IPS-NIHi11 (cell line): Measurements from ENCODE around the gene YPEL1.
"Not testable (repeated sequence)": the region's sequence is repeated elsewhere in the genome, so short reads cannot be mapped to it uniquely, and the experiment has no call there.

ENCODE experiments used
- DNase-seq: peaks from one replicate; pipeline ENCODE4 v3.0.0; 2012; ENCODE audit warnings: mixed read lengths, low spot score

The YPEL1 gene

DNA sequence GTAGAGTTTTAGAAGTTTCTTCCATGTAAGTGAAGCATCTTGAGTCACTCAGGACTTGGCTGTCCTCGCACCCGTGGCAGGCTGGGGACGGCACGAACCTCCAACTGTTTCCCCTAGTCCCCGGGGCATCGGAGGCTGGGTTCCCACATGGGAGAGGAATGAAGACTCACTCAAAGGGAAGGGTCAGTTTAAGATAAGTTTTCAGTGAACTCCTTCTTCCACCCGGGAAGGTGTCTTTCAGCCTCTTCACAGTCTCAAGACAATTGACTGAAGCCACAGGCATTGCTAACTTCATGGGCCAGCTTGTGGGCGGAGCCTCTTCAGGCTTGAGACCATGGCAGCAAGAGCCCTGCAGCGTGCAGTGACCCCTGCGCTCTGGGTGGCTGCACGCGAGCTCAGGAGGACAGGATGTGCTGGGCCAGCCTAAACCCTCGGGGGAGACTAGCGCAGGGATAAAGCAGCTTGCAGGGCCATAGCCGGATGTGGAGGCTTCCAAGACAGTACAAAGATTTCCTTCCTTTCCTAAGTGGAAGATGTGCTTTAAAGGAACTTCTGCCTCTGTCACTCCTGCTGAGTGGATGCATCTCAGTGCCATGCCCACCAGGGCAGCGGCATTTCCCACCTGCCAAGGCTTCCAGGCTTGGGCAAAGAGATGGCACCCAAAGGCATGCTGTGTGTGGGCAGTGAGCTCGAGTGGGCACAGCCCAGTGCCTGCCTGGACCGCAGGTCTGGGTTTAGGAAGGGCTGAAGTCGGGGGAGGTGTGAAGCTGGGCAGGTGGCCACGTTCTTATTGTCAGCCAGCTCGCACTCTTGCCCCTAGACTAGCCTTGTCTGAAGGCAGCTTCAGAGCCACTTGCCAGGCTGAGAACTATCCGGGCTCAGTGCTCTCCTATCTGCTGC, 36.9 kb downstream of the YPEL1 start:
- no peak for DNase-seq

DNA sequence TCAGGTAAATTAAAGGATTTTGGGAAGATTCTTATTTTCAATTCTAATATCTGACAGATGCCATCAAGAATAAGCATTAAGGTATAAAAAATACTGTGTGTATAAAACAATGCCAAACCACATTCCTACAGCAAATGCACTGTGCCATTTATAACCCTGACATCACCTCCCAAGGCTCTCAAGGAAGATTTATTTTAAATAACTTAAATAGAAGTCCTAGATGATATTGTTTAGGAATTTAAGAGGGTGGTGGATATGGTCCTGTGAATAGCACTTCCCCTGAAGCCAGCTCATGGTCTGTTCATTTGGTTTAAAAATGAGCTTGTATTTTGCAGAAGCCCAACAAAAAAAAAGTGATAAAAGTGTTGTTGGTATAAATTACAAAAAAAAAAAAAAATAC, 37.7 kb downstream of the YPEL1 start:
- no peak for DNase-seq

DNA sequence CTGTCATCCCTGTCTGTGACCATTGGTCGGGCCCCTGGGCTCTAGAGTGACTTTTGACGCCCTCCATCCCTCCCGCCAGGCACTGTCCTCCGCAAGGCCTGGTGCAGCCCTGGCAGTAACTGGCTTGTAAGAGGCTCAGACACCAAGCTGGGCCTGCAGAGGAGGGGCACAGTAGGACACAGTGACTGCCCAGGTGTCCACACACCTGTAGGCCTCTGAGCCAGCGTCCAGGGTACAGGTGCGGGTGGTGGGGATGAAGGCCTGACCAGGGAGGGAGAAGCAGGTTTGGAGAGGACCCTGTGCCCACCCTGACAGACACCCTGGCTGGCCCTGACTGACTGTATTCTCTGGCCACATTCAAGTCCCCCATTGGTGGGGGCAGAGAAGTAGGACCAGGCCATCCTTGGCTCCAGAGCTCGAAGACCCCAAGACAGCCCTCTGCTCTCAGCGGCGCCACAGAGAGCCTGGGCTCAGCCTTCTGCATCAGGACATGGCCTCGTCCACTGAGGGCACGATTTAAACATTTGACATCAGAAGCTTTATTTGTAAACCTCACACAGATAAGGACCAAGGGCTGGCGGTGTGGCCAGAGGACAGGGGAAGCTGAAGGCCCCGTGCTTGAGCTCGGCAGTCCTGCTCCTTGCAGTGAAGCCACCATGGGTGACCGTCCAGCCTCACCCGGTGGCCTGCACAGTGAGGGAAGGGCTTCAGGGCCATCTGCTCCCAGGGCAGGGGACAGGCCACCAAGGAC, 38.4 kb downstream of the YPEL1 start:
- no peak for DNase-seq

DNA sequence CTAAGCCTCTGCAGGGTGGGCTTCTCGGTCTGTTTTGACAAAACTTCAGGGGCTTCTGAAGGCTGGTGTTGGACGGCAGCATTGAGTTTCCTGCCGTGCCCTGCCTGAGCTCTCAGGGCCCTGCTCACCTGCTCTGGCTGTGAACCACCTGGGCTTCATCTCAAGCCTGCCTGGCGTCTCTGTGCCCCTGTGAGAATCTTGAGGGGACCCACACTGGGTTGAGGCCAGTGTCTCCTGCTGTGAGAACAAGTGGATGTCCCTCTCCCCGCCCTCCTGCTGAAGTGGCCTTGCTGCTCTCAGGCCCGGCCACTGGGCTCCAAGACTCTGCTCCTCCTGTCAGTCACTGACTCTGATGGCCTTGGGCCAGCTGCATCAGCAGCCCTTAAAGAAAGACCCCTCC, 39.5 kb downstream of the YPEL1 start:
- no peak for DNase-seq

DNA sequence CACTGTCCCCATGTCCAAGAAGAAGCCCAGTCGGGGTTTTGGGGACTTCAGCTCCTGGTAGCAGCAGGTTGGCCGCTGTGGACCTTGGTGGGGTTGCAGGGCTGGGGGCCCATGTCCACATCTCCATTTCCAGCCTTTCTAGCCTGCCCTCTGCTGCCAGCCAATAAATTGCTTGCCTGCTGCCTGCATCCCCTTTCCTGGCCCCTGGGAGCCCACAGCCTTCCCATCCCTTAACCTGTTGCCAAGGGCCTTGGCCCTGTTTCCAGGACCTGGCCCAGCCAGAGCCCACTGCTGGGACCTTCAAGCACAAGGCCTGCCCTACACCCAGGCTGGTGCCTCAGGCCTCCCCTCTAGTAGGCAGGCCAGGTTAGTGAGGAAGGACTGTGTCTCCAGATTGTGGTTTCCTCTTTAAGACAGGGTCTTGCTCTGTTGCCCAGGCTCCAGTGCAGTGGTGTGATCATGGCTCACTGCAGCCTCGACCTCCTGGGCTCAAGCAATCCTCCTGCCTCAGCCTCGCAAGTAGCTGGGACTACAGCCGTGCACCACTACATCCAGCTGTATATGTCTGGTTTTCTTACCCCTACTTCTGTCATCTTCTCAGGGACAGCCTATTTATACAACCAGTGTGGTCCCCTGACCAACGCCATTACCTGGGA, 40.0 kb downstream of the YPEL1 start:
- DNase-seq, result no peak

DNA sequence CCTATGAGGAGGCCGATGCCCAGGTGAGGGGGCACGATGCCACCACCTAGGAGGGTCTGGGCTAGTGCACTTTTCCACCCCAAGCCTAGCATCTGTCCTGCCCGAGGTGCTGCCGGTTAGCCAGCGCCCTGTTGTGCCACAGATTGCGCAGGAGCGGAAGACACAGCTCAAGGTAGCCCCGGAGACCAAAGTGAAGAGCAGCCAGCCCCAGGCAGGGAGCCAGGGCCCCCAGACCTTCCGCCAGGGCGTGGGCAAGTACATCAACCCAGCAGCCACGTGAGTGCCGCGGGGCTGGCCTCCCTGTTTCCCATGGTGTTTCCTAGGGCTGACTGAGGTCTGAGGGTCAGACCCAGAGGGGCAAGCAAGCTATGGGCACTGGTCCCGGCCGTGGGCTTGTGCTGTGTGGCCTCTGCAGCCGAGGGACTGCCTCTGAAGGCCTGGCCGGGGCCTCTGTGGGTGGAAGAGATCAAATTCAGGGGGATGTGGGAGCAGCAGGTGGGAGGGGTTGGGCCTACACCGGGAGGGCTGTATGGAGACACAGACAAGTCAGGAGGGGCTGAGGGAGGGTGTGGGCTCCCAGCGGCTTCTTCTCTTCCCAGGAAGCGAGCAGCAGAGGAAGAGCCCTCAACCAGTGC, 40.7 kb downstream of the YPEL1 start:
- no peak for DNase-seq

DNA sequence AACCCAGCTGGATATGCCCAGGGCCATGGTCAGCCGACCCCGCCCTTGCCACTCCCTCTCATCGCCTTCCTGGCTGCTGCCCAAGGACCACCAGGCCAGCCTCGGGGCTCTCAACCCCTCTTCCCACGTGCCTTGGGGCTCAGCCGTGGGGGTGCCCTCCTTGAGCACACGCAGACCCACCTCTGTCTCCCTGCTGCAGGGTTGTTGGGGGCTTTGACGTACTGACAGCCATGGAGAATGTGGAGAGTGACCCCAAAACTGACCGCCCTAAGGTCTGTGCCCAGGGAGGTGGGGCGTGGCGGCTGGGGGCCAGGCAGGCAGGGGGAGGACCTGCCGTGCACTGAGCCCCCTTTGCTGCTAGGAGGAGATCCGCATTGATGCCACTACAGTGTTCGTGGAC, 41.2 kb downstream of the YPEL1 start:
- no peak for DNase-seq

DNA sequence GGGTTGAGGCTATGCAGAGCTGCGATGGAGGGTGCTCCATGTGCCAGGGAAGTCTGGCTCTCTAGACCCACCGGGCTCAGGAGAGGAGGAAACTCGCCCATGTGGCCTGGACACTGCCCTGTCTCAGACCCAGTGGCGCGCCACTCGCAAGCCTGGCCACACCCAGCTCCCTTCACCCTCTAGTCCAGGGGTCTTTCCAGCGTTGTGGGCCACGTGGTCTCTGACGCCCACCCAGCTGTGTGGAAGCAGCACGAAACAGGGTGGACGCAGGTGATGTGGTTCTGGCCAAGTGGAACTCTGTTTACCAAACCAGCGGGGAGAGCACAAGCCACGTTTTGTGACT, 41.6 kb downstream of the YPEL1 start:
- DNase-seq, result no peak

DNA sequence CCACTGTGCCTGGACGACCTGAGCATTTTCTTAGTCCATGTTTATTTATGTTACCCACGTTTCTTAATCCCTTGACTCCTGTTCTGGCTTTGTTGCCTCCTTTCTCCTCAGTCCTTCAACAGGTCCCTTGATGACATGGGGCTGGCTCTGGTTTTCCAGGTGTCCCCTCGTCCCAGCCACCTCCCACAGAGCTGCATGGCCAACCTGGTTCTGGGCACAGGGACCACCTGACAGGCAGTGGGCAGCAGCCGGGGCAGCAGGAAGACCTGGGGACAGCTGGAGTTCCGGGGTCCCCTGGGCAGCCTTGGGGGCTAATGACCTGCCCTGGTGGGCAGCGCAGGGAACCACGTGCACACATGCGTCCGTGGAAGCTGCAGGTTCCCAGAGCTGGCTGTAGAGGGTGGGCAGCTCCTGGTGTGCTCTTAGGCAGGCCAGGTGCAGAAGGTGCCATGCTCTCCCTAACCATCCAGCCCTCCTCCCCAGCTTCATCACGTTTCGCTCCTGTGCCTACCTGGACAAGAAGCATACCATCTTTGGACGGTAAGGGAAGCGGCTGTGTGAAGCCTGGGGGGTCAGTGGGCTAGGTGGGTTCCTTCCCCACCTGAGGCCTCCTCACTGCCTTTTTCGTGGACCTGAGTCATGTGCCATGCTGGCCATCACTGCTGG, 42.1 kb downstream of the YPEL1 start:
- no peak for DNase-seq

DNA sequence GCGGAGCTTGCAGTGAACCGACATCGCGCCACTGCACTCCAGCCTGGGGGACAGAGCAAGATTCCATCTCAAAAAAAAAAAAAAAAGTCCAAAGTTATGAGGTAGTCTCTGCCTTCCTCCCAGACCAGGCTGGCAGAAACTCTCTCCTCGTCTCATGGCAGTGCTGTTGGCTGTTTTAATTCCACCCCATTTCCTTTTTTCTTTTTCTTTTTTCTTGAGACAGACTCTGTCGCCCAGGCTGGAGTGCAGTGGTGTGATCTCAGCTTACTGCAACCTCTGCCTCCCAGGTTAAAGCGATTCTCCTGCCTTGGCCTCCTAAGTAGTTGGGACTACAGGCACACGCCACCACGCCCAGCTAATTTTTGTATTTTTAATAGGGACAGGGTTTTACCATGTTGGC, 42.7 kb downstream of the YPEL1 start:
- DNase-seq, result not testable (repeated sequence)

DNA sequence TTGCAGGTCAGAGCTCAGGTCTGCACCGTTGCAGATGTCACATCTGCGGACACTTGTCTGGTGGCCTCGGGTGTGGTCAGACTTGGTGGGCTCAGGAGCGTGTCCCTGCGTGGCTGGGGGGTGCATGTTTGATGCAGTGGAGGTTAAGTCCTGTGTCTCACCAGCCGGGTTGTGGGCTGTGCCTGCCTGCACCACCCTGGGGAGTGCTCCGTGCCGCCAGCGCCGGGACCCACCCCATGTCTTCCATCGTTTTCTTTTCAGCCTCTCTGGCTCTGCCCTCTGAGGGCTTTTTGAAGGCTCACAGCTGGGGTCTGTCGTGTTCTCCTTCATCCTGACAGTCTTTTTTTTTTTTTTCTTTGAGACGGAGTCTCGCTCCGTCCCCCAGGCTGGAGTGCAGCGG, 43.8 kb downstream of the YPEL1 start:
- no peak for DNase-seq

DNA sequence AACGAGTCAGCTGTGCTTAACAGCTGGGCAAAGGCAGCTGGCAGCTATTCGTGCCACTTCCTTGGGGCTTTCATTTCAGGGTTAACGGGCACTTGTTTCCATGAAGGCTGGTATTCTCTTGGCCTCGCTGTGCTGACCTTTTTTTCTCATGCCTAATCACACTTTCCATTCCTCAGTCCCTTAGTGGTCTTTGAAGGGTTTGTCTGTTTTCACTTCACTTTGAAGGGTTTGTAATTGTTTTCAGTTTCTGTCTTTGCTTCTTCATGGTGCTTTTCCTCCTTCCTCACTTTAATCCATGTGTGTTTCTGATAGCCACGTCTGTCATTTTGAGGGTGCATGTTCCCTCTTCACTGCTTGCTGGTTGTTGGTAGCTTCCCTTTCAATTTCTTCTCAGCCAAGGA, 45.2 kb downstream of the YPEL1 start:
- no peak for DNase-seq

DNA sequence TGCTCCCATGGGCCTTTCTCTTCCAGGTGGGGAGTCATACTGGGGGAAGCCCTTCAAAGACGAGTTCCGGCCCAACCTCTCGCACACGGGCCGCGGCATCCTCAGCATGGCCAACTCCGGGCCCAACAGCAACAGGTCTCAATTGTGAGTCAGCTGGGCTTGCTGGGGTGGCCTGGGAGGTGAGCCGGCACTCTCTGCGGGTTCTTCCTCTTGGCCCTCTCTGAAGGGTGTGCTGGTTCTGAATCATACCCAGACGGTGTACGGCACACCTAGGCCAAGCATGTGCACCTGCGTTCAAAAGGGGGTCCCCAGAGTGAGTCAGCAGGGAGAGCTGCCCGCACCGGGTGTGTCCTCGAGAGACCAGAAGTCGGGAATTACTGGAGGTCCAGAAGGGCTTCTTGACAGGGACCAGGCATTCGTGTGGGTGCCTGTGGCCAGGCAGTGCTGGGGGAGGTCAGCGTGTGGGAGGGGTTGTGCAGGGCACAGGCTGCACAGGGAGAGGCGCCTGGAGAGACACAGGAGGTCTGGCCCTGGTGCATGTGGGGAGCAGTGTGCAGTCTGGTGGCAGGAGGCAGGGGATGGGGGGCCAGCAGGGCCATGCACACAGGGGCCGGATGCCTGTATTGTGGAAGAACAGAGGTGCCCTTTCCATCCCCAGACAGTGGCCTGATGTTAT, 46.8 kb downstream of the YPEL1 start:
- no peak for DNase-seq

DNA sequence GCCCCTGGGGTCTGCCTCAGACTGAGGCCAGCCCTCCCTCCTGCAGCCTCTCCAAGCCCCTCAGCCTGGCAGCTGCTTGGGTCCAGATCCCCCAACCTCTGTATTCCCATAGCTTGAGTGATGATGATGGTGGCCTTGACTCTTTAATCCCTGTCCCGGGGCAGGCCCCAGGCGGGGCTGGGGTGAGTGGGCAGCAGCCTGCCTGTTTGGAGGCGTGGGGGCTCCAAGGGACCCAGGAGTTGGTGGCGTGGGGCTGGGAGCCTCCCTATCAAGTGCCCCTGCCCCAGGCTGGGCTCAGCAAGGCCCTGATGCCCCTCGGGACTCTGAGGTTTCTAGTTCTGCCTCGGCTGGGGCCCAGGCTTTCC, 47.3 kb downstream of the YPEL1 start:
- no peak for DNase-seq

DNA sequence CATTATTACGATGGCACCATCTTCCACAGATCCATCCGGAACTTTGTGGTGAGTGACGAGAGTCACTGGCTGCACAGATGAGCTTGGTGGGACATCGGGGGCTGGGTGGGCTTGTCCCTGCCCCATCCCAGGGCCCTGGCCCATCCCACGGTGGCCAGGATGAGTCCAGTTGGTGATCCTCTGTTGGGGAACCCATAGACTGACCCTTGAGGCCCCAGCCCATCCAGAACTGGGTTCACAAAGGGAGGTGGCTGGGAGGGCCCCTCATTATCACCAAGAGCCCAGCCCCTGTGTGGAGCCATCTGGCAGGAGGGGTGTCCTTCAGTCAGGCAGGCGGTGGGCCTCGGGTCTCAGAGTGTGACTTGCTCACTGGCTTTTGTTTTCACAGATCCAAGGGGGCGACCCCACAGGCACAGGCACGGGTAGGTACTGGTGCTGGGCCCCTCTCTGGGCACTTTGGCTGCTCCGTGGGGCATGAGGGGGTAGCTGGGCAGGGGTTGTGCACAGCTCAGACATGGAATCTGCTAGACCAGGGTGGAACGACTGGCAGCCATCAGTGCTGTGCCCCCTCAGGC, 47.8 kb downstream of the YPEL1 start:
- no peak for DNase-seq

DNA sequence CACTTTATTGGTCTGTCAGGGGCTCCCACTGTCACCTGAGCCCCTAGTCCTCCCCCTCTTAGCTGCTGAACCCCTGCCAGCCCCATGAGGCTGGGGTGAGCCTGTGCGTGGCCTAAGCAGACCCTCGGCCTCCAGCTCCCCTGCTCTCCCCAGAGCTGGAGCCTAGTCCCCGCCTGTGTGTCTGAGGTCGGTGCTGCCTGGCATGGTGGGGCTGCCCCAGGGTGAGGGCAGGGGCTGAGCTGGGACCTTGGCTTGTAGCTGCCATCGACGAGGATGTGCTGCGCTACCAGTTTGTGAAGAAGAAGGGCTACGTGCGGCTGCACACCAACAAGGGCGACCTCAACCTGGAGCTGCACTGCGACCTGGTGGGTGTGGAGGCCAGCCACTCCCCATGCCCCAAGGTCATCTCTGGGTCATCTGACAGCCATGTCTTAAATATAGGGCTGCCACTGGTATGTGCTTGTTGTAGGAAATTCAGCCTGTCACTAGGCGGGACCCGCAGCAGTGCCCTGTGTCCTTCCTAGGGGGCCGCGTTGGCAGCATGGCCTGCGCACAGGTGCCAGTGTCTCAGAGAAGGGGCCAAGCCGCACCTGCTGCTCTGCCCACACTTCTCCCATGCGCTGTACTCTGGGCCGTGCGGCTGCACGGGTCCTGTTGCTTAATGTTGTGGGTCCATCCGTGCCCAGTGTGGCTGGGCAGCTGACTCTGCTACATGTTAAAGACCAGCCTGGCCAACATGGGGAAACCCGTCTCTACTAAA, 48.8 kb downstream of the YPEL1 start:
- DNase-seq, result no peak

DNA sequence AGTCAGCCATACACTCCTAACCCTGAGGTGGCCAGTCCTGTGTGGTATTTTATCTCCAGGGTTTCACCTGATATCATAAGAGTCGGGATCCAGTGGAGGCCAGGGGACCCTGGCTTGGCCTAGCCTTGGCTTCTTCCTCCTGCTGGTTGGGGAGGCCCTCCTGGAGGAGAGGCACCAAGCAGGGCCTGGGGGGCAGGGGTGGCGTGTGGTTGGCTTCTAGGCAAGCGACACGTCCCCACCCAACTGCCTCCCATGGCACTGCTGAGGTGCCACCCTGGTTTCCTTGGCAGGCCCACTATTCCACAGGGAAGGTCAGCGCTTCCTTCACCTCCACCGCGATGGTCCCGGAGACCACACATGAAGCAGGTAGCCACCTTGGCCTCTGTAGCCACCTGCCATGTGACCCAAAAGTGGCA, 49.4 kb downstream of the YPEL1 start:
- DNase-seq, result no peak

DNA sequence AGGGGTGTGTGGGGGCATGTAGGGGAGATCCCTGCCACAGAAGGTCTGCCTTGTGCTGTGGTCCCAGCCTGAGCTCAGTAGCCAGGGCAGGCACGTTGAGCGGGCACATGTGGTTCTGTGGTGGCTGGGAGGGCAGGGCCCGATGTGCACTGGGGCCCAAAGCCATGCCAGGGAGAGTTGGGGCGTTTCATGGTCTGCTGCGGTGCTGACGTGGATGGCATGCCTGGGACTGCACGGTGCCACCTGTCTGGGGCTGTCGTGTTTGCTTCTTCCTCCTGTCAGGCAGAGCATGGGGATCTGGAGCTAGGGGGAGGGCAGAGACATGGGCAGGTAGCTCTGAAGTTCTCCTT, 50.5 kb downstream of the YPEL1 start:
- DNase-seq, result no peak

DNA sequence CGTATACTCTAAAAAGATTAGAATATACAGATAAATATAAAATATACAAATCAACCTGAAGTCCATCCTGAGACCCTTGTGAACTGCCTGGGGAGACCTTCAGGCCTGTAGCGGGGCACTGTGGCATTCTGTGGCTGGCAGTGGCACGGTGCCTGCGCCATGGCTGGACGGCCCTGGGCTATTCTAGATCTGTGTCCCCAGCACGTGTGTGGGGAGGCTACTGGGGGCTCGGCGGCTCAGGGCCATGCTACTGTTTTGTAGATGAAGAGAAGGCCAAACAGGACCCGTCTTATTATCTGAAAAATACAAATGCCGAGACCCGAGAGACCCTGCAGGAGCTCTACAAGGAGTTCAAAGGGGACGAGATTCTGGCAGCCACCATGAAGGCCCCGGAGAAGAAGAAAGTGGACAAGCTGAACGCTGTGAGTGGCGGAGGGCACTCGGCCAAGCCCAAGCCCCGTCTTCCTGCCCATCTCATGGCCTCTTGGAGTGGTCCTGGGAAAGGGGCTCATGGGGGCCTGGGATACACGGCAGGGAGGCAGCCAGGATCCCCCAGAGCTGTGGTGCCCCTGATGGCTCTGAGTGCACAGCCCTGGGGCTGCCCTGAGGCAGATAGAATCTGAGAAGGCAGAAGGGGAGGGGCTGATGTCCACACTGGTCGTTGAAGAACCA, 51.0 kb downstream of the YPEL1 start:
- DNase-seq, result no peak

DNA sequence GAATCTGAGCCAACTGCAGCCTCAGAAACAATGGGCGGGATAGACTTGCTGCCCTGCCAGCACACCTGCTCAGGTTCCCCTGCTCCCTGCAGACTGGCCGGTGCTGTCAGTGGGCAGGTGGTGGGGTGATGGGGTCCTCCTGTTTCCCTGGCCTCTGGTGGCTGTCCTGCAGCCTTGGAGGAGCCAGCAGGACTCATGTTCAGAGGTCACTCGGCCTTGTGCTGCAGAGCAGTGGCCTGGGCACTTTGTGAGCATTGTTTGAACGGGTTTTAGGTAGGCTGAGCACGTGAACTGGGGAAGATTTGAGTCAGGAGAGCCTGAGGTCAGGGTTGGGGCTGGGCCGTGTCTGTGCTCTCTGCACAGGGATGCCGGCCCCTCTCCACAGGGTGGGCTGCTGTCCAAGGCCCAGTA, 52.2 kb downstream of the YPEL1 start:
- no peak for DNase-seq
